ENCODE results near the gene RBBP6.

DNA sequence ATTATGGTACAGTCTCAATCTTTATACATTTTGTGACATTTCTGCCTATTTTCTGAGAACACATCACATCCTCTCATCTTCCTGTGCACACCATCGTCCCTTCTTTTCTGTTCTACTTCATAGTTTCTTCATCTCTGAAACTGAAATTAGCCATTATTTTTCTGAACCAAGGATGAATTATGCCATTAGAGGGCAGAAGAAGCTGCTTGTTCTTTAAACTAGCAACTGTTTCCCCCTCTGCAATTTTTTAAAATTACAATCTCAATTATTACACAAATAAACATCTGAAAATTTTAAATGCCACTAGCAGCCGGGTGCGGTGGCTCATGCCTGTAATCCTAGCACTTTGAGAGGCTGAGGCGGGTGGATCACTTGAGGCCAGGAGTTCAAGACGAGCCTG, 41.3 kb downstream of the RBBP6 start:
- TF ChIP-seq, protein P1, sequence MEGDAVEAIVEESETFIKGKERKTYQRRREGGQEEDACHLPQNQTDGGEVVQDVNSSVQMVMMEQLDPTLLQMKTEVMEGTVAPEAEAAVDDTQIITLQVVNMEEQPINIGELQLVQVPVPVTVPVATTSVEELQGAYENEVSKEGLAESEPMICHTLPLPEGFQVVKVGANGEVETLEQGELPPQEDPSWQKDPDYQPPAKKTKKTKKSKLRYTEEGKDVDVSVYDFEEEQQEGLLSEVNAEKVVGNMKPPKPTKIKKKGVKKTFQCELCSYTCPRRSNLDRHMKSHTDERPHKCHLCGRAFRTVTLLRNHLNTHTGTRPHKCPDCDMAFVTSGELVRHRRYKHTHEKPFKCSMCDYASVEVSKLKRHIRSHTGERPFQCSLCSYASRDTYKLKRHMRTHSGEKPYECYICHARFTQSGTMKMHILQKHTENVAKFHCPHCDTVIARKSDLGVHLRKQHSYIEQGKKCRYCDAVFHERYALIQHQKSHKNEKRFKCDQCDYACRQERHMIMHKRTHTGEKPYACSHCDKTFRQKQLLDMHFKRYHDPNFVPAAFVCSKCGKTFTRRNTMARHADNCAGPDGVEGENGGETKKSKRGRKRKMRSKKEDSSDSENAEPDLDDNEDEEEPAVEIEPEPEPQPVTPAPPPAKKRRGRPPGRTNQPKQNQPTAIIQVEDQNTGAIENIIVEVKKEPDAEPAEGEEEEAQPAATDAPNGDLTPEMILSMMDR (IDR thresholded peaks at IDR 0.05): peak in 3 of 4 experiments; percentile 9 to 31 (median 9)
- no peak for TF ChIP-seq POLR2AphosphoS5 (IDR thresholded peaks at IDR 0.05)

Data from prostate gland (tissue), 2 donors.